HG03558 (cell line): Measurements from ENCODE around the gene GSTK1.
A peak's percentile ranks its signal among the peaks of the same experiment; 100 is the strongest.

ENCODE experiments used
- ATAC-seq: cut with Tn5 transposase; IDR thresholded peaks from one replicate; pipeline ENCODE4 v1.9.1; 2021; ENCODE audit warnings: moderate number of reproducible peaks; ENCODE audit not compliant: unreplicated experiment; ENCODE audit errors: extremely low read depth

GSTK1 gene

DNA sequence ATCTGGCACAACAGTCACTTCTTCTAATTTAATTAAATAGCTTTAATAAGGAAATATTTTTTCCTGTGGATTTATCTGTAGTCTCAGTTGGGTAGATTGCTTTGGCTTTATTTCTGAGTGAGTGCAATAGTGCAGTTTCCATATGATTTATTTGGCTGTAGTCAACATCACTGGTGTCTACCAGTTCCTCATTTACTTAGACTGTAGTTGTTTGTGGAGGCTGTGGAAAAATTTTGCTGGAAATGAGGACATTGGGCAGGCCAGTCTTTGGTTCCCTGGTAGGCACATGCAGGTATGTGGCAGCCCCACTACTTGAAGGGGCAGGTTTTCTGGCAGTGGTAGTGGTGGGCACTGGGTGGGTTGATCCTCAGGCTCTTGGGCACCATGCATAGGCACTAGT is 25.9 kb upstream of the GSTK1 start:
- ATAC-seq: no peak

DNA sequence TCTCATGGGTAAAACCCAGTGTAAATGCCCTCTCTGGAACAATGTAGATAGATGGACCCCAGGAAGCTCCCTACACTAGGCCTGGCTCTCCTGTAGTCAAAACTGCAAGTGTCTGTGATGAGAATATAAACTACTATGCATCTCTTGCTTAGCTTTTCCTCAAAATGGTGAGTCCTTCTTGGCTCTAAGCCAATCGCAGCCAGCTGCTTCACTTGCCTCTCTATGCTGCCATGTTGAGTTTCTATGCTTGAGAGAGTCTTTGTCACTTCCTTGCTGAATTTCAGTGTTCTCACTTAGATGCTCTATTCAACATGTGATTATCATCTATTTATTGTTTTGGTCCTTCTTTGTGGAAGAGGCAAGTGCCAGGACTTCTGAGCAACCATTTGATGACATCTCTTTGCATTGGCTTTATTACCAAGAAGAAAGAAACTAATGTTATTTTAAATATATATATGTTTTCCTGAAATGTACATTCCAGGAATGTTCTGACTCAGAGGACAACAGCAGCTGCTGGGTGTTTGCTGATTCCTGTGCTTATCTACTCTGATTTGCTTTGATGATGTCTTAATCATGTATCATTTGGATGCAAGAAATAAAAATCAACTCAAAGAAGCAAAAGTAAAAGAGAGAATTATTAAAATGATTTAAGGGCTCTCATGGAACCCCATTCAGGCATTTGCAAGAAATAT is 24.8 kb upstream of the GSTK1 start:
- ATAC-seq: no peak

DNA sequence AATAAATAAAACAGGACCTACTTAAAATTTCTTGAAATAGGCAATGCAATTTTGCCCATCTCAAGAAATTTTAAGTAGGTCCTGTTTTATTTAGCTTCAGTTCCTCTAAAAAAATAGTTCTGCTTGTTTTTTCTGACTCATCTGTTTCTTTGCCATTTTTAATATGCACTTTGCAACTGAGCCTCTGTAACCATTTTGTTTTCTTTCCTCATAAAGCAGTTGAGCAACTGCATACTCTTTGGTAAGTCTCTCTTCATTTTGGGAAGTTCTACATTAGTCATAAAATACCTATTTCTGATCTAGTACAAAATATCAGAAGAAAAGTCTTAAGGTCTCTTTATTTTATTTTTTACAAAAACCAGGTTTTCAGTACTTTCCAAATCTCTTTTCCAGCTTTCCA is 23.4 kb upstream of the GSTK1 start:
- no peak for ATAC-seq

DNA sequence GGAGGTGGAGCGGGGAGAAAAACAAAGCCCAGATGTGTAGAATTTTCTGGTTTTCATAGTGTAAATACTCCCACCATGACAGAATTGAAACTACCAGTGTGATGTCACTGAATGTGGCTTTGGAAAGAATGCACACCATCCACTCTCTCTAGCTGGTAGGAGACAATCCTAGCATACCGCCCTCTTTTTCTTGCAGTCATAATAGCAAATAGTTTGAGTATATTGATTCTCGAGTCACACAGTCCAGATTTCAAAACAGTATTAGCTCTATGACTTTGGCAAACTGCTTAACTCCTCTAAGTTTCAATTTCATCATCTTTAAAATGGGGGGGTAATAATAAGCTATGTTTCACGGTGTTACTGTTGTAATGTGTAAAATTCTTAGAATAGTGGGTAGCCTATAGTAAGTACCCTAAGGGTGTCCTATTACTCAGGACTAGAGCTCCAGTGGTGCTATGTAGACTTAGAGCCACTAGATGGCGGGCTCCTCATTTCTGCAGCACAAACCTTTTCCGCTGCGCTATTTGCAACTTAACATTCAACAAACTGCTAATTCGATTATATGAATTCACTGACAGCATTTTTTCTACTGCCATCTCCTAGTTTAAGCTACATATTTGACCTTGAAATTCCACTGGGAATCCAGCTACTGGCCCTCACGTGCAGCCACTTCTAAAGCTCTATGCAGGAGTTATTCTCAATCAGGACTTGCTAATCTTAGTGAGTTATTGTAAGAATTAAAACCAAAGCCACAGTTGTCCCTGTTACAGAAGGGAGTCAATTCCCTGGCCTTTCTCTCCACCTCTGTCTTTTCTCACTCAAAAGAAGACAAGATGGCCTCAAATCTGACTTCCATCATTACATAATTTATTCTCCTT is 22.7 kb upstream of the GSTK1 start:
- ATAC-seq: no peak

DNA sequence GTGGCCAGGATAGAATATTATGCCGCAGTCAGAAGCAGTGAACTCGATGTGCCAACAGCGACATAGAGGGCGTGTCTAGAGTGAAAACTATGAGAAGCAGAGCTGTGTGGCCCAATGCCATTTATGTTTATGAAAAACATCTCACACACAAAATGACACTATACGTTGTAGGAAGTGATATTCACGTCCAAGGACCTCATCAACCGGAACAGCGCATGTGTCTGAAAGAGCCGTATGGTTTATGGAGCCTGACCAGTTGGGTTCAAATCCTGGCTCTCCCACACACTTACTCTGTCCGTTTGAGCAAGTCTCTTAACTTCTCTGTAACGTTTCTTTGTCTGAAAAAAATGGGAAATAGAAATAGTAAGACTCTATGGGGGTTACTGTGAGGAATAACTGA is 20.9 kb upstream of the GSTK1 start:
- no peak for ATAC-seq

GRCh38 chr7:143243111-143243510 is 20.1 kb upstream of the GSTK1 start:
- ATAC-seq: no peak

DNA sequence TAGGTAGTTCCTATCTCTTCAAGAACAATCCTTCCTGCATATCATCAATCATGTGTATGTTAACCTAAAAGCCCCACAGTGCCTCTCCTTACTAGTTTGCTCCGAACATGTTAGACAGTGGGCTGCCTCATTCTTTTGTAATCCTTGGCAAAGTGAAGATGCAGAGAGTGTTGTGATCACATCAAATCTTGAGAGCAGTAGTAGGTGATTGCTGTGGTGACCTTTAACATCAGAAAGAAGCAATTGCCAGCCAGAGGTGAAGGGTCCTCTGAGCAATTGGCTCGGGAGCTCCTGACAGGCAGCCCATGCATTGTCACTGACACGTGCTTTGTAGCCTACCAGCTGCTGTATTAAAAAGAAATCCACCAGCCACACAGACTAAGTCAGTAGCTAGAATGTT is 19.6 kb upstream of the GSTK1 start:
- ATAC-seq: no peak

GRCh38 chr7:143244321-143244720 is 18.9 kb upstream of the GSTK1 start:
- no peak for ATAC-seq

- no peak for ATAC-seq
Observed at GRCh38 chr7:143245123-143245522, 18.1 kb upstream of the GSTK1 start.

DNA sequence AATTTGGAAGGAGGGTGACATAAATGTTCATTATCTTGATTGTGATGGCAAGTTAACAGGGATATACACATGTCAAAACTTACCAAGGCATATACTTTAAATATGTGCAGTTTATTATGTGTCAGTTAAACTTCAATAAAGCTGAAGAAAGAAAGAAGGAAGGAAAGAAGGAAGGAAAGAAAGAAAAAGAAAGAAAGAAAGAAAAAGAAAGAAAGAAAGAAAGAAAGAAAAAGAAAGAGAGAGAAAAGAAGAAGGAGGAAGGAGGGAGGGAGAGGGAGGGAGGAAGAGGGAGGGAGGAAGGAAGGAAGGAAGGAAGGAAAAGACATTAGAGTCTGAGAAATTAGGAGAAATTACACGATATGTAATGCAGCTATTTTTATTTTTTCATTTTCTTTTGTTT is 15.9 kb upstream of the GSTK1 start:
- no peak for ATAC-seq

DNA sequence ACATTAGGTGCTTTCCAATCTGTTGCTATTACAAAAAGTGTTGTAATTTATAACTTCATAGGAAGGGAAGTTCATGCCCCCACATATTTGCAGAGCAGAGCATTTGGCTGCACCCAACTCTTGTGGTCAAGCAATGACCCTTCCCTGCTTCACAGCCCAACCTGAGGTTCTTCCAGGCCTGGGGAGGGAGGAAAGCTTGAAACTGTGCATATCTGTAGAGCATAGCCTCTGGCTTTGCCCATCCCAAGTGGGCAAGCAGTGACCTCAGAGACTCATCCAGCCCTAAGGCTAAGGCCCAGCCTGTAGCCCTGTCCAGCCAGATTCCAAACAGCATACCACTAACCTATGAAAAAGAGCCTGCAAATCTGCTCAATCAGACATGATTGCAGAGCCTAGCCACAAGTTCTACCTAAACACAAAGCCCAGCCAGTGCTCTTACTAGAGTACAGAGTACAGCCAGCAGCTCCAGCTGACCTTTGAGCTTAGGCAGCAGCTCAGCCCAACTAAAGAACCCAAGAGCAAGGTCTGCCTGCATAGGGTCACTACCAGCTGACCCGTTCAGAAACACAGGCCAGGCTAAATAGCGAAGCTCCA is 14.4 kb upstream of the GSTK1 start:
- ATAC-seq: no peak

DNA sequence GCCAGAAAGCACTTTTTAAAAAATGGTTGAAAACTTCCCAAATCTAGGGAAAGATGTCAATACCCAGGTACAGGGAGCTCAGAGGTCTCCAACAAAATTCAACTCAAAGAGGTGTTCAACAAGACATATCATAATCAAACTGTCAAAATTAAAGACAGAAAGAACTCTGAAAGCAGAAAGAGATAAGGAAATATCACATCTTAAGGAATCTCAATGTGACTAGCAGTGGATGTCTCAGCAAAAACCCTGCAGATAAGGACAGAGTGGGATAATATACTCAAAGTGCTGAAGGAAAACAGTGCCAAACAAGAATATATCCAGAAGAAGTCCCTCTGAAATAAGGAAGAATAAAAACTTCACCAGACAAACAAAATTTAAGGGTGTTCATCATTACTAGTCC is 13.0 kb upstream of the GSTK1 start:
- no peak for ATAC-seq

- ATAC-seq: no peak
Observed at GRCh38 chr7:143250822-143251221, 12.4 kb upstream of the GSTK1 start.

GRCh38 chr7:143252006-143252405 is 11.2 kb upstream of the GSTK1 start:
- no peak for ATAC-seq

GRCh38 chr7:143255564-143255963 is 7.7 kb upstream of the GSTK1 start:
- ATAC-seq: no peak

DNA sequence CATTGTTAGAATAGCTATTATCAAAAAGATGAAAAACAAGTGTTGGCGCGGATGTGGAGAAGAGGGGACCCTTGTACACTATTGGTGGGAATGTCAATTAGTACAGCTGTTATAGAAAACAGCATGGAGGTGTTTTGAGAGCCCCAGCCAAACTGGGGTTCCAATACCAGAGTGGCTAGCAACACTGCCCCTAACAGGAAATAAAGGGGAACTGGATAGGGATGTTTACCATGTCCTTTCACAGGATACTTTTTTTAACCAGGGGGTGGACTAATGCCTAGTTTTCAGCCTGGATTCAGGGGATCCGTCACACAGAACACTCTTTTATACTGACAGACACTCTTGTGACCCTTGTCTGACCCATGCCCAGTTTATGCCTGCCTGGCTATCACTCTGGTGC is 6.9 kb upstream of the GSTK1 start:
- ATAC-seq: no peak

GRCh38 chr7:143256932-143257331 is 6.3 kb upstream of the GSTK1 start:
- peak; percentile 81 for ATAC-seq

DNA sequence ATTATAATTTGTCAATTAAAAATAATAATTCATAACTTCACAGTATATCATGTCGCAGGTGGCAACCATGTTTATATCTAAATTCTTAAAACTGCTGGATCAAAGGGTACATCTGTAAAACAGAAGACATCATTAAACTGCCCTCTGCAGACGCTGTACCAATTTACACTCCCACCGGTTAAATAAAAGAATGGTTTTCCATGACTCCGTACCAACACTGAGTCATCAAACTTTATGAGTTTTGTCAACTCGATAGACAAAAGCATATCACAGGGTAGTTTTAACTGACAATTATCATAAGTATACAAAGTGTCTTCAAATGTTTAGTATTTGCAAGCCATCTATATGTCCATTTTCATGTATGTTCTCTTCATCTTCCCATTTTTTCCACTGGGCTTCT is 5.7 kb upstream of the GSTK1 start:
- no peak for ATAC-seq

DNA sequence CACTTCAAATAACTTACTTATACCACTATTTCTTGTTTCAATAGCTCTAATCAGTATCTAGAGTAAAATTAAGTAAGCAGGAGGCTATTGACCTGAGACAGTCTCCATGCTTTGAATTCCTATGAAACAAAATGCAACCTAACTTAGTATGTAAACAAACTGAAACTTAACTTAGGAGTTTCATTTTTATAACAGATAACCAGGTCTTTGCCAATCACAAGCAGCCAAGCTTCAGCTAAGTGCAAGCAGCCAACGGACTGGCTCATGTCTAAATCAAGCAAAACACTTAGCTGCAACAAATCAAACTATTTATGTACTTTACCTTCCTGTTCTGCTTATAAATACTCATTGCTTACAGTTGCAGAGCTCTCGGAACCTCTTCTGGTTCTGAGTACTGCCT is 4.4 kb upstream of the GSTK1 start:
- peak; percentile 33 for ATAC-seq

DNA sequence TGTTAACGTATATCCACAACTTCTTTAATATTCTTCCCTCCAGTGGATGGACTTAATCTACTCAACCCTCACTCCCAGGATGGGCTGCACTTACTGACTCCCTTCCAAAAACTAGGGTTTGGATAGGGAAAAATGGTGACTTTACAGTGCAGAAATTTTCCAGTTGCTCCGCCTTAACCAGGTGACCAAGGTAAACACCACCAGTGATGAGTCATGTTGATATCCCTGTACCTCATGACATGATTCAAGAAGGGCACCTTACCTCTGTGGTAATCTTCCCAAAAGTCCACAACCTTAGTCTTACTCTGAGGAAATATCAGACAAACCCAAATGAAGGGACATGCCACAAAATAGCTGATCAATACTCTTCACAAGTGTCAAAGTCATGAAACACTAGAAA is 3.5 kb upstream of the GSTK1 start:
- ATAC-seq: no peak

- ATAC-seq: no peak
Observed at GRCh38 chr7:143261901-143262300, 1.3 kb upstream of the GSTK1 start.
